HG03521 (cell line): Measurements from ENCODE around the gene NRDC.
A peak's percentile ranks its signal among the peaks of the same experiment; 100 is the strongest.
"Not testable (repeated sequence)": the region's sequence is repeated elsewhere in the genome, so short reads cannot be mapped to it uniquely, and the experiment has no call there.

Source experiments
- ATAC-seq: cut with Tn5 transposase; IDR thresholded peaks from one replicate; pipeline ENCODE4 v1.9.1; 2021; ENCODE audit warnings: mild to moderate bottlenecking, moderate library complexity; ENCODE audit not compliant: unreplicated experiment

Gene NRDC

DNA sequence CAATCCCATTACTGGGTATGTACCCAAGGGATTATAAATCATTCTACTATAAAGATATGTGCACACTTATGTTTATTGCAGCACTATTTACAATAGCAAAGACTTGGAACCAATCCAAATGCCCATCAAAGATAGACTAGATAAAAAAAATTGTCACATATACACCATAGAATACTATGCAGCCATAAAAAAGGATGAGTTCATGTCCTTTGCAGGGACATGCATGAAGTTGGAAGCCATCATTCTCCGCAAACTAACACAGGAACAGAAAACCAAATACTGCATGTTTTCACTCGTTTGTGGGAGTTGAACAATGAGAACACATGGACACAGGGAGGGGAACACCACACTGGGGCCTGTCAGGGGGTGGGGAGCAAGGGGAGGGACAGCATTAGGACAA lies 16.2 kb upstream of the NRDC start:
- not testable (repeated sequence) for ATAC-seq

DNA sequence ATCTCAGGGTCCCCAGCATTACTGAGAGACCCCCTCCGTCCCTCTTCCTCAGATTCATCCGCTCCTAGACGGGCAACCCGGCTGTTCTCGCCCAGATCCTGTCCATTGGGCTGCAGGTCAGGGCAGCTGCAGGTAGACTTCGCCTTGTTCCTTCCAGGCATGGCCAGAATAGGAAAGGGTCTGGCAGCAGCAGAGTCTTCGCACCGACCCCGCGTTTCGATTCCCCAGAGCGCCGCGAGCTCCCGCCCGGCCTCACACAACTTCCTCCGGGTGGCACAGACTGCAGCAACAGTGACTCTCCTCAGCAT lies 265 bp downstream of the NRDC start:
- ATAC-seq, result no peak

DNA sequence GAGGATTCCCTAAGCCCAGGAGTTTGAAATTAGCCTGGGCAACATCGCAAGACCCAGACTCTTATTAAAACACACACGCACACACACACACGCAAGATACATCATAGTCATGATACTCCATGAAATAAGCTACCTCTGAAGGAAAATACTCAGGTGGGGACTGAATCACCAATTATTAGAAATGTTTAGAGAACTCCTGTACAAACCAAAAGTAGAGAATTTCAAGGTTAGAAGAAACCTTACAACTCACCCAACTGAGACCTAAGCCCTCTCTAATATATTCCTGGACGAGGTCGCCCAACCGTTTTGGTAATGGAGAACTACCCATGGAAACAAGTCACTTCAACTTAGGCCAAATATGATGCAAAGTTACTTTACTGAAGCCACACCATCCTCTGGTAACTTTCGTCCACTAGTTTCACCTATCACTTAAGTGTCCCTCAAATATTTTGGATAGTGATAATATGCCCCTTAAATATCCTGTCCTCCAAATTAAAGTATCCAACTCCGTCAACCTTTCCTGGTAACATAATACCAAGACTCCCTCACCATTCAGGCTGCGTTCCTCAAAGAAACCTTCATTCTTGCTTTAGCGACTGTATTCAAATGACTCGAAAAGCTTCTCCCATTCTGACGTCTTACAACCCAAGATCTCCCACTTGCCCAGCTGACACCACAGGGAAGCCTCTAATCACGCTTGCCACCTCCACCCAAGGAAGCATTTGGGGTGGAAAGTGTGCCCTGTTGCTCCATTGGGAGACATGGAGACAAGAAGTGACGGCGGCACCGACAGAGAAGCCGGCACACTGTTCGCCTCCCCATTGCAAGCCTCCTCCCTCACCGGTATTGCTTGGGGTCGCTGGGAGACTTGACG lies 856 bp downstream of the NRDC start:
- peak; percentile 1 for ATAC-seq

DNA sequence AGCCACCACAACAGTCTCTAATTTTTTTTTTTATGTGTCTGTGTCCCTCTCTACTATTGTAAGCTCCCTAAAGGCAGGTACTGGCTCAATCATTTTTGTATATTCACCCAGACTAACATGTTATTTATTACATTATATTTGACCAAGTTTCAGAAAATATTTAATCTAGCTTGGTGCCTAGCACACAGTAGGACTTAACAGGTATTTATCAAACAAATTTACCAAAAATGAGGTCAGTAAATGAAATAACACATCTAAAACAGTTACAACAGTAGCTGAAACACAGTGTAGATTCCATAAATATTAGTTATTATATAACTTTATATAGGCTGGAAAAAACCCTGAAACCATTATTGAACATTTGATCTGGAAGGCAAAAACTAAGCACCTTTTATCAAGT lies 2.7 kb downstream of the NRDC start:
- no peak for ATAC-seq

GRCh38 chr1:51875291-51875772 lies 3.2 kb downstream of the NRDC start:
- ATAC-seq, result no peak

DNA sequence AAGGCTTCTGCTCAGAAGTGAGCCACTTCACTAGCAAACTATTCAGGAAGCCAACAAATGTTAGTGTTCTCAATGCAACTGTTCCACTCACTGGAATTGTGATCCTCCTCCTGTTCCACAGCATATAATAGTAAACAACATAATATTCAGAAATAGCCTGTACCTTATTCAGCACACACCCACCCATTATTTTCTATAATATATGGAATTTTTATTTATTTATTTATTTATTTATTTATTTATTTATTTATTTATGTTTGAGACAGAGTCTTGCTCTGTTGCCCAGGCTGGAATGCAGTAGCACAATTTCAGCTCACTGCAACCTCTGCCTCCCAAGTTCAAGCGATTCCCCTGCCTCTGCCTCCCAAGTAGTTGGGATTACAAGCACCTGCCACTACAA lies 5.3 kb downstream of the NRDC start:
- not testable (repeated sequence) for ATAC-seq

- no peak for ATAC-seq
Observed at GRCh38 chr1:51871351-51871975, 7.1 kb downstream of the NRDC start.

- no peak for ATAC-seq
Observed at GRCh38 chr1:51870603-51871350, 7.8 kb downstream of the NRDC start.

DNA sequence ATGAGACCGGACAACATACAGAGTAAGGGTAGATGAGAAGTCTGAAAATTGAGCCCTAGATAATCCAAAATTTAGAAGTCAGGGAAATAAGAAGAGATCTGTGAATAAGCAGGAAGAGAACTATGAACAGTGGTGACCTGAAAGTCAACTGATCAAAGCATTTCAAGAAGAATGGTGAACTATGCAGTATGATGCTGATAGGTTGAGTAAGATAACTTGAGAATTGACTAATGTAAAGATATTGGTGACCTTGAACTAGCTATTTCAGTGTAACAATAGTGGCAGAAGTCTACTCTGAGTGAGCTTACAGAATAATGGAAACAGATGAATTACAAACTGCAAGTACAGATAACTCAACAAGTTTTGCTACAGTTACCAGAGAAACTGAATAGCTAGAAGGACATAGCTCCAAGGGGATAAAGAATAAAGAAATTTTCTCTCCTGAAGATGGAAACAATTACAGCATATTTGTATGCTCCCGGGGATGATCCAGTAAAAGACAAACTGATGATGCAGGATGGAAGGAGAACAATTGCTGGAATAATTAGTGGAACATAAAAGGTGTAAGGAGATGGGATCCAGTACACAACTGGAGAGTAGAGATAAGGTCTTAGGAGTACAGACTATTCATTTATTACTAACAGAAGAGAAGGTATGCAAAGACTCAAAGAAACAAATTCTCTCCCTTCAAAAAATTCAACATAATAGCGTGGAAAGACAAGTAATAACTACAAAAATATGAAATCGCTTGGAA lies 10.9 kb downstream of the NRDC start:
- ATAC-seq, result no peak

DNA sequence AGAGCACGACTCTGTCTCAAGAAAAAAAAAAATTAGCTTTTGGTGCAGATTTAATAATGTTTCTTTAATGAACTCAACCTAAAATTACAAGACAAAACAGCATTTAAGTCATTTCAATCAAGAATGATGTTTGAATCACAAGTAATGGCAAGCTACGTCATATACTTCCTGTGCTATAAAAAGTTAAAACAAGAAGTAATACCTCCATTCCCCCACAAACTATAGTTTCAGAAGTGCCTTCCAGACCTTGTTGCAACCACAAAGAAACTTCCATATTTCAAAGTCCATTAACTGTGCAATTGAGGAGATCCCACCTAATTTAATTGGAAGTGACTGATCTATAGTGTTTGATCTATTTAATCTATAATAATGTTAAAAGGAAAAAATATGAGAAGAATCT lies 15.1 kb downstream of the NRDC start:
- ATAC-seq, result peak; percentile 67

- ATAC-seq, result no peak
Observed at GRCh38 chr1:51861669-51862068, 16.9 kb downstream of the NRDC start.

- ATAC-seq, result no peak
Observed at GRCh38 chr1:51859735-51860134, 18.8 kb downstream of the NRDC start.

- ATAC-seq, result no peak
Observed at GRCh38 chr1:51859333-51859732, 19.2 kb downstream of the NRDC start.

DNA sequence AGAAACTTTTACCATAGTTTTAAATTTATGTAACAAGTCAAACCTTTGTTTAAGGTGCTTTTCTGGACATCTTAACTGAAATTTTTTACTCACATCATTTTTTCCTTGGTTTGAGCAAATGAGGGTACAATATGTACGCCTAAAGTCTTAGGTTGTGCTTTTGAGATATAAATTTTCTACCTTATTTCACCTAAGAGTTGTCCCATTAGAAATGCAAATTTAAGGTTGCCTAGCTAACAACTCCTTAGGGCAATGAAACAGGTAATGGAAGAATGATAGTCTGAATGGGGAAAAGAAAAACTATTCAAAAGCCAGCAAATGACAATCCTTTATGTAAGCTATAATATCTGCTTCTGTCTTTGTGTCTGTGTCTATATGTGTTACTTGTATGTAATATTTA lies 19.6 kb downstream of the NRDC start:
- no peak for ATAC-seq

DNA sequence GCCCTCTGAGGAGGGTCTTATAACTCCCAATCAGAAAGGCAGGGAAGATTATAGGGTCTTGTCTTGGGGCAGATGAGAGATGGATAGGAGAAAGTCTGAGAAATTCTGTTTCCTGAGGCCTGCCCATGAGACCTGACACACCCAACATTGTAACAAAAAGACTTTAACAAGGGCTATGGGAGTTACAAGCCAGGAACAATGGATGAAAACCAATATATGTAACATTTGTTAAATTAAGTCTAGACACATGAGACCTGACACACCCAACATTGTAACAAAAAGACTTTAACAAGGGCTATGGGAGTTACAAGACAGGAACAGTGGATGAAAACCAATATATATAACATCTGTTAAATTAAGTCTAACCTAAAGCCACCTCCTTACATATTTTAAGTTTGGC lies 21.8 kb downstream of the NRDC start:
- no peak for ATAC-seq

DNA sequence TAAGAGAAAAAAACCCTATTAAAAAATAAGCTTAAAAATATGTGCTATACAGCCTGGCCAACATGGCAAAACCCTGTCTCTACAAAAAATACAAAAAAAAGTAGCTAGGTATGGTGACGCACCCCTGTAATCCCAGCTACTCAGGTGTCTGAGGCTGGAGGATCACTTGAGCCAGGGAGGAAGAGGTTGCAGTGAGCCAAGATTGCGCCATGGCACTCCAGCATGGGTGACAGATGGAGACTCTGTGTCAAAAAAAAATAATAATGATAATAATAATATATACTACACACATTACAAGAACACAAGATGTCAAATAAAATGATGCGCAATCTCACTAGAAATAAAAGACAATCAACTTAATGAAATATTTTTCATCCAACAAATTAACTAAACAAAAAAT lies 22.9 kb downstream of the NRDC start:
- ATAC-seq, result no peak

- no peak for ATAC-seq
Observed at GRCh38 chr1:51853360-51853759, 25.2 kb downstream of the NRDC start.

- no peak for ATAC-seq
Observed at GRCh38 chr1:51851882-51852396, 26.6 kb downstream of the NRDC start.

DNA sequence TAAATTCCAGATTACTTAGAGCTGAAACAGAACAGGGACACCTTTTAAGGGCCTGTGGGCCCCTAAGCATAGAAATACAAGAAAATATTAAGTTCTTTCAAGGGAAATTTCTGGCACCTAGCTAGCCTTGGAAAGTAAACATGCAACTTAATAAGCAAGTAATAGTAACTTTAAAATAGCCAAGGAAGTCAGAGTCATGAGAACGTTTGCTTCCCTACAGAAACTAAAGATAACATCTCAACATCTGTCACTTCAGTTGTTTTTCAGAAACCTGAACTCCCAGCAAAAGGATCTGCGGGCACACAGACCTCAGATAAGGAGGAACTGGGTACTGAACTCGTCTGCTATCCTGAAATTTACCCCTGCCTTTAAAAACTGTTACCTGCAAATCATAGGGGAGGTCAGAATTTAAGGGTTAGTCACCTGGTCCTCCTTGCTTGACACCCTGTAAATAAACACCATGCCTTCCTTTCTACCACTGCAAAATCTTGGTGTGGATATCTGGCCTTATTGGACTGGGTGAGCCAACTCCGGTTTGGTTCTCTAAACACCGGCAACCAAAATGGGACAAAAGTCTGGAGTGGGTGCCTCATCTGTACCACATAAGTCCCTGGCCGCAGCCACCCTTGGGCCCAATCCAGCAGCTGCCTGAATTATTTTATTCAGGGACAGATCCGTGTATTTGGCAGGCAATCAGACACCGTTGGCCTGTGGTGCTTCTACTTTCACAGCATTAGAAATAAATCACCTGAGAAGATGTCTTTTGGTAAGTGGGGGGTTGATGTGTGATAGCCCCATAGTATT lies 27.9 kb downstream of the NRDC start:
- no peak for ATAC-seq

DNA sequence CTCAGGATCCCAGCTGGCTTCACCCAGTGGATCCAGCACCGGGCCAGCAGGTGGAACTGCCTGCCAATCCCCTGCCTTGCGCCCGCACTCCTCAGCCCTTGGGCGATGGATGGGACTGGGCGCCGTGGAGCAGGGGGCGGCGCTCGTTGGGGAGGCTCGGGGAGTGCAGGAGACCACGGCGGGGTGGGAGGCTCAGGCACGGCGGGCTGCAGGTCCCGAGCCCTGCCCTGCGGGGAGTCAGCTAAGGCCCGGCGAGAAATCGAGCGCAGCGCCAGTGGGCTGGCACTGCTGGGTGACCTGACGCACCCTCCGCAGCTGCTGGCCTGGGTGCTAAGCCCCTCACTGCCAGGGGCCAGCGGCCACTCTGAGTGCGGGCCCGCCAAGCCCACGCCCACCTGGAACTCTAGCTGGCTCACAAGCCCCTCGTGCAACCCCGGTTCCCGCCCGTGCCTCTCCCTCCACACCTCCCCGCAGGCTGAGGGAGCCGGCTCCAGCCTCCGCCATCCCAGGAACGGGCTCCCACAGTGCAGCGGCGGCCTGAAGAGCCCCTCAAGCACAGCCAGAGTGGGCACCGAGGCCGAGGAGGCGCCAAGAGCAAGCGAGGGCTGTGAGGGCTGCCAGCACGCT lies 31.1 kb downstream of the NRDC start:
- no peak for ATAC-seq
